ENCODE measurements around the gene HTR2C. TPM values are rescaled to one million over a fixed set of nuclear protein-coding genes. Genes with fewer than 3 reads are reported as not detected.

Gene HTR2C
- total and polyA plus RNA-seq, 4 donors: not detected

DNA sequence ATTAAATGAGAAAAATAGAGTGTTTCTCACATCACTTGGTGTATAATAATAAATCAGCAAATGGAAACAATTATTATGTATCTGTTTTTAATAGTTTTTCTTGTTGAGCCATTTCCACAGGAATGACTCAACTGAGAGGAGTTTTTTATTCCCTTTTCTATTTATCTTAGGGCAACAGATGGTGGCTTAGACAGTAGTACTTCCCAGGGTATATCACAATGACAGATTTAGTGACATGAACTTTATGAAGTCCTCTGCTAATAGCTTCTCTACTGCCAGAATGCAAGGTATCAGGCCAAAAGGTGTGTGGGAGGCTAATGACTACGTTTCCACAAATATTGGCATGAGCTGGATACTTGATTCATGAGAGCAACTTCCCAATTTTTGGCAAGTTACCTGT lies 126.7 kb downstream of the HTR2C start:
- Histone ChIP-seq H3K27ac (ENCODE audit: low read depth in 1 of 2, low read length in 2 of 2) (no peak overlapping the region), H3K4me1 (ENCODE audit: control insufficient read depth in 4 of 4, insufficient read depth in 4 of 4, low read length in 3 of 4) (no peaks in the 10 kb centered on the region), H3K36me3 (ENCODE audit: control insufficient read depth in 4 of 4, insufficient read depth in 3 of 4, low read depth in 1 of 4, low read length in 3 of 4) (no peaks in the 10 kb centered on the region), H3K9ac (ENCODE audit: low read depth in 1 of 2, low read length in 2 of 2) (no peak overlapping the region), H3K4me3 (ENCODE audit: low read depth in 1 of 3, low read length in 3 of 3) (no peak overlapping the region), H3K9me3 (ENCODE audit: control insufficient read depth in 4 of 4, low read length in 3 of 4) (no peaks in the 10 kb centered on the region), H3K27me3 (ENCODE audit: control insufficient read depth in 4 of 4, insufficient read depth in 4 of 4, low read length in 3 of 4) (no peaks in the 10 kb centered on the region)
- WGBS: 28% methylated on average over 1 of the region's 1 CpG
- no peak for DNase-seq (ENCODE audit: low spot score)
- TF ChIP-seq, protein P1, sequence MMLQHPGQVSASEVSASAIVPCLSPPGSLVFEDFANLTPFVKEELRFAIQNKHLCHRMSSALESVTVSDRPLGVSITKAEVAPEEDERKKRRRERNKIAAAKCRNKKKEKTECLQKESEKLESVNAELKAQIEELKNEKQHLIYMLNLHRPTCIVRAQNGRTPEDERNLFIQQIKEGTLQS (IDR thresholded peaks at IDR 0.05): no peak
- TF ChIP-seq RAD21 (IDR thresholded peaks at IDR 0.05) (no peak), HNF4A (conservative IDR thresholded peaks at IDR 0.05) (no peak), EGR1 (IDR thresholded peaks at IDR 0.05; ENCODE audit: low read depth in 2 of 2) (no peak), YY1 (IDR thresholded peaks at IDR 0.05) (no peak), FOXA1 (IDR thresholded peaks at IDR 0.05) (no peak), JUND (IDR thresholded peaks at IDR 0.05) (no peak), RXRA (IDR thresholded peaks at IDR 0.05) (no peak), NR2F2 (IDR thresholded peaks at IDR 0.05) (no peak), GABPA (IDR thresholded peaks at IDR 0.05 in 1 of 2, conservative IDR thresholded peaks at IDR 0.05 in 1 of 2) (no peak), HNF4G (IDR thresholded peaks at IDR 0.05) (no peak), SP1 (IDR thresholded peaks at IDR 0.05) (no peak), TAF1 (conservative IDR thresholded peaks at IDR 0.05) (no peak), FOXA2 (IDR thresholded peaks at IDR 0.05) (no peak)
- TF ChIP-seq, protein P2, sequence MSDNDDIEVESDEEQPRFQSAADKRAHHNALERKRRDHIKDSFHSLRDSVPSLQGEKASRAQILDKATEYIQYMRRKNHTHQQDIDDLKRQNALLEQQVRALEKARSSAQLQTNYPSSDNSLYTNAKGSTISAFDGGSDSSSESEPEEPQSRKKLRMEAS (IDR thresholded peaks at IDR 0.05): no peak
- TF ChIP-seq, protein P3, sequence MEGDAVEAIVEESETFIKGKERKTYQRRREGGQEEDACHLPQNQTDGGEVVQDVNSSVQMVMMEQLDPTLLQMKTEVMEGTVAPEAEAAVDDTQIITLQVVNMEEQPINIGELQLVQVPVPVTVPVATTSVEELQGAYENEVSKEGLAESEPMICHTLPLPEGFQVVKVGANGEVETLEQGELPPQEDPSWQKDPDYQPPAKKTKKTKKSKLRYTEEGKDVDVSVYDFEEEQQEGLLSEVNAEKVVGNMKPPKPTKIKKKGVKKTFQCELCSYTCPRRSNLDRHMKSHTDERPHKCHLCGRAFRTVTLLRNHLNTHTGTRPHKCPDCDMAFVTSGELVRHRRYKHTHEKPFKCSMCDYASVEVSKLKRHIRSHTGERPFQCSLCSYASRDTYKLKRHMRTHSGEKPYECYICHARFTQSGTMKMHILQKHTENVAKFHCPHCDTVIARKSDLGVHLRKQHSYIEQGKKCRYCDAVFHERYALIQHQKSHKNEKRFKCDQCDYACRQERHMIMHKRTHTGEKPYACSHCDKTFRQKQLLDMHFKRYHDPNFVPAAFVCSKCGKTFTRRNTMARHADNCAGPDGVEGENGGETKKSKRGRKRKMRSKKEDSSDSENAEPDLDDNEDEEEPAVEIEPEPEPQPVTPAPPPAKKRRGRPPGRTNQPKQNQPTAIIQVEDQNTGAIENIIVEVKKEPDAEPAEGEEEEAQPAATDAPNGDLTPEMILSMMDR (IDR thresholded peaks at IDR 0.05; ENCODE audit: low read depth, low read length, missing input control): no peak
- TF ChIP-seq, protein P4, sequence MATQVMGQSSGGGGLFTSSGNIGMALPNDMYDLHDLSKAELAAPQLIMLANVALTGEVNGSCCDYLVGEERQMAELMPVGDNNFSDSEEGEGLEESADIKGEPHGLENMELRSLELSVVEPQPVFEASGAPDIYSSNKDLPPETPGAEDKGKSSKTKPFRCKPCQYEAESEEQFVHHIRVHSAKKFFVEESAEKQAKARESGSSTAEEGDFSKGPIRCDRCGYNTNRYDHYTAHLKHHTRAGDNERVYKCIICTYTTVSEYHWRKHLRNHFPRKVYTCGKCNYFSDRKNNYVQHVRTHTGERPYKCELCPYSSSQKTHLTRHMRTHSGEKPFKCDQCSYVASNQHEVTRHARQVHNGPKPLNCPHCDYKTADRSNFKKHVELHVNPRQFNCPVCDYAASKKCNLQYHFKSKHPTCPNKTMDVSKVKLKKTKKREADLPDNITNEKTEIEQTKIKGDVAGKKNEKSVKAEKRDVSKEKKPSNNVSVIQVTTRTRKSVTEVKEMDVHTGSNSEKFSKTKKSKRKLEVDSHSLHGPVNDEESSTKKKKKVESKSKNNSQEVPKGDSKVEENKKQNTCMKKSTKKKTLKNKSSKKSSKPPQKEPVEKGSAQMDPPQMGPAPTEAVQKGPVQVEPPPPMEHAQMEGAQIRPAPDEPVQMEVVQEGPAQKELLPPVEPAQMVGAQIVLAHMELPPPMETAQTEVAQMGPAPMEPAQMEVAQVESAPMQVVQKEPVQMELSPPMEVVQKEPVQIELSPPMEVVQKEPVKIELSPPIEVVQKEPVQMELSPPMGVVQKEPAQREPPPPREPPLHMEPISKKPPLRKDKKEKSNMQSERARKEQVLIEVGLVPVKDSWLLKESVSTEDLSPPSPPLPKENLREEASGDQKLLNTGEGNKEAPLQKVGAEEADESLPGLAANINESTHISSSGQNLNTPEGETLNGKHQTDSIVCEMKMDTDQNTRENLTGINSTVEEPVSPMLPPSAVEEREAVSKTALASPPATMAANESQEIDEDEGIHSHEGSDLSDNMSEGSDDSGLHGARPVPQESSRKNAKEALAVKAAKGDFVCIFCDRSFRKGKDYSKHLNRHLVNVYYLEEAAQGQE (IDR thresholded peaks at IDR 0.05): no peak
- TF ChIP-seq, protein P5, sequence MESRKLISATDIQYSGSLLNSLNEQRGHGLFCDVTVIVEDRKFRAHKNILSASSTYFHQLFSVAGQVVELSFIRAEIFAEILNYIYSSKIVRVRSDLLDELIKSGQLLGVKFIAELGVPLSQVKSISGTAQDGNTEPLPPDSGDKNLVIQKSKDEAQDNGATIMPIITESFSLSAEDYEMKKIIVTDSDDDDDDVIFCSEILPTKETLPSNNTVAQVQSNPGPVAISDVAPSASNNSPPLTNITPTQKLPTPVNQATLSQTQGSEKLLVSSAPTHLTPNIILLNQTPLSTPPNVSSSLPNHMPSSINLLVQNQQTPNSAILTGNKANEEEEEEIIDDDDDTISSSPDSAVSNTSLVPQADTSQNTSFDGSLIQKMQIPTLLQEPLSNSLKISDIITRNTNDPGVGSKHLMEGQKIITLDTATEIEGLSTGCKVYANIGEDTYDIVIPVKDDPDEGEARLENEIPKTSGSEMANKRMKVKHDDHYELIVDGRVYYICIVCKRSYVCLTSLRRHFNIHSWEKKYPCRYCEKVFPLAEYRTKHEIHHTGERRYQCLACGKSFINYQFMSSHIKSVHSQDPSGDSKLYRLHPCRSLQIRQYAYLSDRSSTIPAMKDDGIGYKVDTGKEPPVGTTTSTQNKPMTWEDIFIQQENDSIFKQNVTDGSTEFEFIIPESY (IDR thresholded peaks at IDR 0.05): no peak

All from liver (tissue), 9 donors.